HS-5 (cell line): Measurements from ENCODE around the gene AQP12A.
"Not testable (repeated sequence)": the region's sequence is repeated elsewhere in the genome, so short reads cannot be mapped to it uniquely, and the experiment has no call there.

Experiments
- DNase-seq: peaks from one replicate; pipeline ENCODE4 v3.0.0-alpha.2; 2012; ENCODE audit warnings: low read depth

AQP12A gene, protein sequence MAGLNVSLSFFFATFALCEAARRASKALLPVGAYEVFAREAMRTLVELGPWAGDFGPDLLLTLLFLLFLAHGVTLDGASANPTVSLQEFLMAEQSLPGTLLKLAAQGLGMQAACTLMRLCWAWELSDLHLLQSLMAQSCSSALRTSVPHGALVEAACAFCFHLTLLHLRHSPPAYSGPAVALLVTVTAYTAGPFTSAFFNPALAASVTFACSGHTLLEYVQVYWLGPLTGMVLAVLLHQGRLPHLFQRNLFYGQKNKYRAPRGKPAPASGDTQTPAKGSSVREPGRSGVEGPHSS

DNA sequence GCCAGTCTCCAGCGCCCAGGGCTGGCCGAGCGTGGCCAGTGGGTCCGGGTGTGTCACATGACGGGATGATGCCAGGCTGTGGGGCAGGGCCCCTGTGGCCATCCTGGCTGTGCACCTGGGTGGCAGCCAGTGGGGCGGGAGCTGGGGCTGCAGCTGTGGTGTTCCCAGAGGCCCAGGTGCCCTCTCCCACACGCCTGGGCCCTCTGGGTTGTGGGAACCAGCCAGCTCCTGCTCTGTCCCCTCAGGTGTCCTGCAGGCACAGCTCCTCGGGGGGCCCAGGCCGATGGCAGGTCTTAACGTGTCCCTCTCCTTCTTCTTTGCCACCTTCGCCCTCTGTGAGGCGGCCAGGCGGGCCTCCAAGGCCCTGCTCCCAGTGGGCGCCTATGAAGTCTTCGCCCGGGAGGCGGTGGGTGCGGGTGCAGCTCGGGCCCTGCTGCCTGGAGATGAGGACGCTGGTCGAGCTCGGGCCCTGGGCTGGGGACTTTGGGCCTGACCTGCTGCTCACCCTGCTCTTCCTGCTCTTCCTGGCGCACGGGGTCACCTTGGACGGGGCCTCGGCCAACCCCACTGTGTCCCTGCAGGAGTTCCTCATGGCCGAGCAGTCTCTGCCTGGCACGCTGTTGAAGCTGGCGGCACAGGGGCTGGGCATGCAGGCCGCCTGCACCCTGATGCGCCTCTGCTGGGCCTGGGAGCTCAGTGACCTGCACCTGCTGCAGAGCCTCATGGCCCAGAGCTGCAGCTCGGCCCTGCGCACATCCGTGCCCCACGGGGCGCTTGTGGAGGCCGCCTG, at the start of gene AQP12A:
TSS of gene AQP12A (plus strand) at position 236 of the 790 bp plus-strand sequence. CDS start at position 284, 48 bp downstream.
- not testable (repeated sequence) for DNase-seq

DNA sequence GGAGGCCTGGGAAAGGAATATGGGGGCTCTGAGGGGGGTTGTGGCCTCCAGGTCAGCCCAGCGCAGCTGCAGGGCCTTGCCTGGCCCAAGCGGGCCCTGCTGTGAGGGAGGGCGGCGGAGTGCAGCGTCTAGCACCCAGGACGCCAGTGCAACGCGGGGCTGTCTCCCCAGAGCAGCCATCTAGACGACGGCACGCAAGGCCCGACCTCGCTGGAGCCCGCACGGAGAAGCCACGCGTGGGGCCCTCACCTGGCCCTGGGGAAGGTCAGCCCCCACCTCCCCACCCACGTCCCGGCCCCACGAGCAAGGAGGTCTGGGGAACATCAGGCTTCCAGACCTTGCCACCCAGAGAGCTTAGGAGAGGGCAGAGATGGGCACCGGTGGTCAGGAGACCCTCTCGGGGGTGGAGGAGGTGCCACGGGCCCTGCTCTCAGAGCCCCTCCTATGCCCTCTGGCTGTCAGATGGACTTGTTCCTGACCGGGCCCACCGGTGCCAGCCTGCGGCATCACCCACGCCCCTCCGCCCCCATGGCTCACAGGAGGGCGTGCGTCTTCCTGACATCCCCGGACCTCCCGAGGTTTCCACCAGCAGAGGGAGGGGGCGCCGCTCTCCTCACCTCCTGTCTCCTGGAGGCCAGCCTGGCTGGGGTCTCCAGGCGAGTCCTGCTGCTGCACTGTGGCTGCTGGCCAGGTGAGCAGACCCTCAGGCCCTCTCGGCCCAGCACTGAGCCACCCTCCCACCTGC, 49.4 kb upstream of the AQP12A start:
- DNase-seq, result no peak

DNA sequence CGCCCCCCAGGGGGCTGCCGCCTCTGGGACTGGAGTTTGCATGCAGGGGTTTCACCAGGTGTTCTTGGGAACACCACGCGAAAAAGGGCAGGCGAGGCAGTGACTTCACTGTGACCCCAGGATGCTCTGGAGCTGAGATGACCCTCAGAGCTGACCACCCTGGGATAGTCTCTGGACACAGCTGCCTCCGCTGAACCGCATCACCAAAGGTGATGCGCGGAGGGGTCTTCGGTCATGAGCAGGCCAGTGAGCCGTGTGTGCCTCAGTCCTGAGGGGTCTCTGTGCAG, 48.9 kb upstream of the AQP12A start:
- no peak for DNase-seq

DNA sequence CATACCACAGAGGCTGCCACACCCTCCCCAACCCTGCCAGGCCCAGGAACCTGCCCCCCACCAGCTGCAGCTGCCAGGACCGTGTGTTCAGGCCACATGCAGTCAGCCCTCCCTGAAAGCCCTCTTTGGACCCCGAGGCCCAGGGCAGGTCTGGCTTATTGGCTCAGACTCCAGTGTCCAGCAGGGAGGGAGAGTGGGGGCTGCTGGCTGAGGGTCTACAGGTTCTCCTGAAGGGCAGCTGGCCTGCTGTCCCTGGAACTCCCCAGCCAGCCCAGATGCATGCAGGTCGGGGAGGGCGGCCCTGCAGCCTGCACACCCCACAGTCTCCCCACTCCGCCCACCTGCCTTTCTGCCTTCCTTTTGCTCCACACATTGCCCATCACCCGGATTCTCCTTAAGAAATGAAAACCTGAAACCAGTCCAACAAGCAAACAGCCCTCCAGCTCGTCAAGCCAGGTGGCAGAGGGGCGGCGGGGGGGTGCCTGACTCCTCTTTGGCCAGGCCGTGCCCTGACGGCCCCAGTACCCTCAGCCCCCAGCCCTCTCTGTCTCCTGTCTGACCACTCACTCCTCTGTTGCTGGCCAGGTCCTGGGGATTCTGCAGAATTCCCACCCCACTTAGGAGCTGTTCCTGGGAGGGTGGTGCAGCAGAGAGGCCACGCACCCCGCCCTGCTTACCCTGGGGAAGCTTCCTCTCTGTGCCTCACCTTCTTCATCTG, 48.4 kb upstream of the AQP12A start:
- no peak for DNase-seq

DNA sequence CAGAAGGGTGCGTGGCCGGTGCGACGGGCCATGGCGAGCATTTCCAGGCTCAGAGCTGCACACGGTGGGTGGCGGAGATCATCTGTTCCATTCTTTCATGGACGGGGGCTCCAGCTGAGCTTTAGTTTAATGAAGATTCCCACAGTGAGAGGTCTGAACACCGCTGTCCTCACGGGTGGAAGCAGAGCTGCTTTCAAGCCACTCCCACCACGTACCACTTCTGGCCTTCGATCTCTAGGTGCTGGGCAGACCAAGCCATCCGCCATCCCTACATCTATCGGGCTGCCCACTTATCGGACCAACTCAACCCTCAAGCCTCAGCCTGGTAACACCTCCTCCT, 47.9 kb upstream of the AQP12A start:
- DNase-seq, result no peak

DNA sequence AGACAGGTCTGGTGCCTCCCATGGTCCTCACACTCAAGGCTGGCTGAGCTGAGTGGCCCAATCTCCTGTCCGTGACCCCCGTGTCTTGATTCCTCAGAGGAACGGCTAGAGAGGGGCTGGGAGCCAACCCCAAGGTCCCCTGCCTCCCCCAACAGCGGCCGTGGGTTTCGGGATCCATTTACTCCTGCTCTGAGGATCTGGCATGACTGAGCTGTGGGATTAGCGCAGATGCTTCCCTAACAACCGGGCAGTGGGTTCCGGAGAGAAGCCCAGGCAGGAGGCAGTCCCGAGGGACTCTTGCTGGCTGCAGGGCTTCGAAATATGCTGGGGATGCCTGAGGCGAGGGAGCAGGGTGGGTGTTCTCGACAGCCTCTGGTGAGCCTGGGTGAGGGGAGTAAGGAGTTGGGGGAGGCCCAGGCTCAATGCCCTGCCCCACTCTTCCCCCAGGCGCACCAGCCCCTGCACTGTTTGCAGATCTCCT, 47.5 kb upstream of the AQP12A start:
- no peak for DNase-seq

DNA sequence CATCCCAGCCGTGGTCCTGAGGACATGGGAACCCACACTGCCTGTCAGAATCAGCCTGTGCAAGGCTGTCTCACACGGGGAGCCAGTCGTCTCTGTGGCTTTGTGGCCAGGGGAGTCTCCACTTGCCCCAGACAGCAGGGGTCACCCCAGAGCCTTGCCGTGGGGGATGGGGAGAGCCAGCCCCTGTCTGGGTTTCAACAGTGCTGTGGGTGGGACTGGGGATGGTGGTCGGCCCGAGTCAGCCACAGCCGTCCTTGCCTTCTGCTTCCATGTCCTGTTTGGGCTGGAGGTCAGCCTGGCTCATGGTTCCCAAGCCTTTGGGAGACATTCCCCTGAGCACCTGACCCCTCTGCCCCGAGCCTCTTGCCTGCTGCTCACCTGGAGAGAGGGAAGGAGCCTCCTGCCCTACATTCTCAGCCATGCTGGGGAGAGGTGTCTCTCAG, 46.8 kb upstream of the AQP12A start:
- no peak for DNase-seq

DNA sequence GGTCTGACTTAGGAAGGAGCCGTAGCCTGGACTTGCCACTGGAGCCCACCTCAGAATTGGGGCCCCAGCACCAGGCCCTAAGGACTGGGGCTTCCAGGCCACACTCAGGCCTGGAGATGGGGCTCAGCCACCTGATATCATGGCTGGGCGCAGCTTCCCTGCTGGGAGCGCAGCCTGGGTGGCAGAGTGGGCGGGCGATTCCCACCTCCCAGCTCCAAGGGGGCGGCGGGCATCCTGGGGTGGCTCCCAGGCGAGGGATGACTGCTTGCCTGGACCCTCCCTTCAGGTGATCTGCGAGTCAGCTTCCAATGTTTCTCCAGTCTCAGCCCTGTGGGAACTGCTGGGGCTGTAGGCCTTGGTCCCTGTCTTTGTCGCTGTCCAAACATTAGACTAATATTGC, 46.3 kb upstream of the AQP12A start:
- DNase-seq, result no peak

DNA sequence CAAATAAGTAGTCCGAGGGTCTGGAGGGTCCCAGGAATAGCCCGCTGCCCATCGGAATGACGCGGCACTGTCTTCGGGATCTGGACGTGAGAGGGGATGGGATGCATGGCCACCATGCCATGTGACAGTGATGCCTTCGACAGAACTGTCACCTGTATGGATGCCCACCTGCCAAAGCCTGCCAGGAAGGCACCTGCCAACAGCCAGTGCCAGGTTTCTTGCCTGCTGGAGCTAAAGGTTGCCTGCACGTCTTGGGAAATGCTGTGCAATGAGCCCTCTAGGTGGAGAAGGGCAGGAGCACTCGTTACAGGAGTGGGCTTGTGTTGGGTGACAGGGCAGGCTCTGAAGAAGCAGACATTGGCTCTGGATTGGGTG, 45.9 kb upstream of the AQP12A start:
- no peak for DNase-seq

DNA sequence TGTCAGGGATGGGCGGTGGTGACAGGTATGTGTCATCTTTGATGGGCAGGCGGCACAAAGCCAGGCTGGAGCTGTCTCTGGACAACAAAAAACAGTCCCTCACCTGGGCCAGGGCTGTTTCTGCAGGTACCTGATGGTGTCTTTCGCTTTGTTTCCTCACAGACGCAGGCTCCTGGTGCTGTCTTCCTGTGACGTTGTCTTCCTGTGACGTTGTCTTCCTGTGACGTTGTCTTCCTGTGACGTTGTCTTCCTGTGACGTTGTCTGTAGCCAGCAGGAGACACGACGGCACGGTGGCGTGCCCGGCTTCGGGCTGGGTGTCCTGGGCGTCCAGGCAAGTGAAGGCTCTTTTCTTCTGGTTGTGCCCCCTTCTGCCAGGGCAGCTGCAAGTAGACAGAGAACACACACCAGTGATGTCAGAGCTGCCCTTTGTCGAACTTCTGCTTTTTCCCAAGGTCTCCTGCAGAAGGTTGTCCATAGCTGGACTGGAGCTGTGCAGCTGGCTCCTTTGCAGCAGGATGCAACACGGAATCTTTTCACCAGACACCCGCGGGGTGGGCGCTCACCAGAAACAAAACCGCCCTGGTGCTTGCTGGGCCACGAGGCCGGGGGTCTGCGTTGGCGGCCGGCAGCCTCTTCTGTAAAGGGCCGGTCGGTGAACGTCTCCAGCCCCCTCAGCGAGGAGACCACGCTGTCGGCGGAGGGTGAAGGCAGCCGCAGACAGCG, 45.3 kb upstream of the AQP12A start:
- DNase-seq, result no peak

DNA sequence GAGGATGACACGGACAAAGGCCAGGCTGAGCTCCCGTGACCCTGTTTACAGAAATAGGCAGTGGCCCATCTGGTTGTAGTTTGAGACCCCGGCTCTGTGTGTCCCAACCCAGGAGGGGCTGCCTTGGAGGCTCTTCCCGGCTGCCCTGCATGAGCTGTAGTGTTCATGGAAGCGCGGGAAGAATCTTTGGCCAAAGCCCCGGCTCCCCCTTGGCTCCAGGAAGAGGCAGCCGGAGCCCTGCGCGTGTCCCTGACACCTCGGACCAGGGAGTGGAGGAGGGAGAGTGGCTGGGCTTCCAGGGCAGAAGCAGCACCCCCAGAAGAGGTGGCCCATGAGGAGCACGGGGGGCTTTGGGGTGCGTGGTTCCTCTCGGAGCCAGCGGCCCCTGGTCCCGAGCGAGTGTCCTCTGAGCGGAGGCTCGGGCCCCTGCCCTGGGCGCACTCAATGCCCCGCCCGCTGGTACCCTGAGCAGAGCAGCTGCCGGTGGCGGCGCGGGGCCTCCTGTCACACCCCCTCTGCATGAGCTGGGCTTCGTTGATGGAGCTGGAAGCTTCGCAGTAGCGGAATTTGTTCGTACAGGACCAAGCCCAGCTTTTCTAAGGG, 44.7 kb upstream of the AQP12A start:
- DNase-seq, result no peak

DNA sequence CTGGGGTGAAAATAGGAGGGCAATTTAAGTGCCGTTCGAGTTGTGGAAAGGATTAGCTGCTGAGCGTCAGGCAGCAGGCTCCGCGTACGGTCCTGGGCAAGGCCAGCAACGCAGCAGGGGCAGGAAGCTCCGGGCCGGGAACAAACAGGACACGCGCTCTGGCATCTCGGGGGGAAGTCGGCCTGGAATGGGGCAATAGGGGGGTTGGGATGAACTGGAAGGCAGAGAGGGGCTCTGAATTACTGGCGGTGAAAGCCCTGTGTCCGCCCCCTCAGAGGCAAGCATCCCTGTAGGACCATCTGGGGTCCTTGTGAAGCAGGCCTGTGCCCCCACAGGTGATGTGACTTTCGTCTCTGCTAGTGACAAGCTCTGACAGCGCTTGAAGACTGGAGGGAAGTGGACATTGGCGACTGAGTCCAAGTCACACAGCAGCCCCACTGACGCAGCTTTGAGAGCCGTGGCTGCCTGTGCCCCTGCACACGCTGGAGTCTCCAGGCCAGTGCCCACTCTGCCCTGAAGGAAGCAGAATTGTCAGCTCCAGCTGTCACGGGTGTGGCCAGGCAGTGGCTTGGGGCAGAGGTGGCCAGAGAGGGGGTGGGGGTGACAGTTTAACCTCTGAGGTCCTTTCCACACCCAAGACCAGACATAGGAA, 44.0 kb upstream of the AQP12A start:
- no peak for DNase-seq

DNA sequence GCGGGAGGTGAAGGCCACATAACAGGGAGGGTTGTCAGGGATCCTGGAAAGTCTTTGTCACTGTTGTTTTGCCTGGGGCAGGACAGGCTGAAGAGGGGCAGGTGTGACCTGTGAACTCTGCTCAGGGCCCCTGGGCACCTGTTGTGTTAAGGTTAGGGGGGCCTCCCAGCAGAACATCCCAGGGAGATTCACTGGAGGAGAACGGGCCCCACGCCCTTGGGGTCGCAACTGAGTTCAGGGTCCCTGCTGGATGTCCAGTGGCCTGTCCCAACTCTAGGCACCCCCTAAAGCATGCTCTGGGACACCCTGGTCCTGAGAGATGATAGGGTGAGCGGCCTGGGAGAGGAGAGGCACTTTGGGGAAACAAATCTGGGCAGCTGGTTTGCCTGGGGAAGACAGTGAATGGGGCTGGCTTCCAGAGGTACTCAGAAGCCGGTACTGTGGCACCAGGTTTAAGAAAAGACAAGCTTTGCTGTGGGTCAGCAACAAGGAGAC, 43.5 kb upstream of the AQP12A start:
- DNase-seq, result no peak

DNA sequence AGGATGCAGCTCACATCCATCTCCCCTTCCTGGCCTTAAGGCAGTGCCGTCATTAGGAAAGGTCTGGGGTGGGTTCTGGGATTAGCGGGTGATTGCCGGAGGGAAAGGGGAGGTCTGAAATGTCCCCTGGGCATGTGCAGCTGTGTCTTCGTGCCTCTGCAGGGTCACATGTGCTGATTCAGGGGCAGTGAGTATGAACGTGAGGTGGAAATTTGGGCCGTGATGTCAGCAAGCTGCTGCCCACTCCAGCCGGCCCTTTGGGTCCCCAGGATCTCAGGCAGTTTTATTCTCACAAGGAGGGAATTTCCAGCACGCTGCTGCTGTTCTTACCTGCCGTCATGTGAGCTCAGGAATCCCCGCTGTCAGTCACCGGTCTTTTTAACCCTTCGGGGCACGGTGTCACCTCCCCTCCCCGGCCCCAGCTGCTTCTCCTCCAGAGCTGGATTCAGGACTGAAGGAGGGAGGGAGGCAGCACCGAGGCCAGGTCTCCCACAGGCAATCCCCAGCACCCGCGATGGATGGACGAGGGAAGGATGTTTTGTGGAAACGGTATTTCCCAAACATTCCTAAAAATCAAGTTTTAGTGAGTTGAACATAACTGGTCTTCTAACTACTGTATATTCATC, 42.9 kb upstream of the AQP12A start:
- DNase-seq, result no peak

DNA sequence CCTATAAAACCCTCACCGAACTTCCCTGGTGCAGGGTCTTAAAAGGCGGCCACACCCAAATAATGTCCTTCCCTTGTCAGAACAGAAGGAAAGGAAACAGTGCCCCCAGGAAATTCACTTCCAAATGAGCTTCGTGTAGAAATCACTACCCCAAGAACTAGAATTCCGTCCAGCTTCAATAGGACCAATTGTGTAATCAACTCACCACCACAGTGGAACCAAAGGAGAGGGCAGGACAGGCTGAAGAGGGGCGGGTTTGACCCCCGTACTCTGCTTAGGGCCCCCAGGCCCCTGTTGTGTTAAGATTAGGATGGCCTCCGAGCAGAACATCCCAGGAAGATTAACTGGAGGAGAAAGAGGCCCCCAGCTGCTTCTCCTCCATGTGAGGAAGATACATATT, 42.3 kb upstream of the AQP12A start:
- no peak for DNase-seq

DNA sequence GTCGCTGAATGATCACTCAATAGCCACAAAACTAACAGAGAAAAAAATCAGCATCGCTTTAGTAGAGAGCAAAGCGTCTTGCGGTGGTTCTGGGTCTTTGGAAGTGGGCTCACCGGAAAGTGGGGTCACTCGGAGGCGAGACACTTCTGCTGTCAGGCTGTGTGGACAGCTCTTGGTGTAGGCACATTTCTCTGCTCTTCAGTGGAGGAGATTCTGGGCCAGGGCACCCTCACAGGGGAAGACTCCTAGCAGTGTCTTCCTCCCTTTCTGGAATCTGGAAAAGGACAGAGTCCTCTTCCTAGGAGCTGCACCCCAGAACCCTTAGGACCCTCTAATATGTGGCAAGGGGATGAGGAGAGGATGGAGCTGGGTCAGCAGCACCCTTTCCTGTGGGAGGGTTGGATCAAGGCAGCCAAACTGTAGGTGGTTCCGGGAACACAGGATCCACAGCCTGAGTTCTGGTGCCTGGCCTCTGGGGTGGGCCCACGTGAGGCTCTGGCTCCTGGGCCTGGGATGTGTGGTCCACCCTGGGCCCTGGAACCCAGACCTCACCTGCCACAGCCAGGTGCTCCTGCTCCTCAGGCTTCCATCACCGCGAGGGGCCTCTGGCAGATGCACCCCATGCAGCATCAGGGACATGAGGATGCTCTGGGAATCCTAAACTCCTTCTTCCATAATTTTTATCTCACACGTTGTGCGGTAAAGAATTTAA, 41.3 kb upstream of the AQP12A start:
- DNase-seq, result no peak

DNA sequence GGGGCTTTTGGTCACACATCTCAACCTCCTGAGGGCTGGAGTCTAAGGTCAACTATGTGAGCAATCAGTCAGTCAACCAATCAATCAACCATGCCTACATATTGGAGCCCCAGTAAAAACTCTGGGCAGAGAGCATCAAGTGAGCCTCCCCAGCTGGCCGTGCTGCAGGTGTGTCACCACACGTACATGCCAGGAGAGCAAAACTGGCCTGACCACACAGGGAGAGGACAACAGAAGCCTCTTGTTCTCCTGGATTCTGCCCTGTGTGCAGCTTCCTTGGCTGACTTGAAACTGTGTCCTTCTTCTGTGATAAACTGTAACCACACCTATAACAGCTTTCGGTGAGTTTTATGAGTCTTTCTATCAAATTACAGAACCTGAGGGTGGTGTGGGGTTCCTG, 40.5 kb upstream of the AQP12A start:
- no peak for DNase-seq

DNA sequence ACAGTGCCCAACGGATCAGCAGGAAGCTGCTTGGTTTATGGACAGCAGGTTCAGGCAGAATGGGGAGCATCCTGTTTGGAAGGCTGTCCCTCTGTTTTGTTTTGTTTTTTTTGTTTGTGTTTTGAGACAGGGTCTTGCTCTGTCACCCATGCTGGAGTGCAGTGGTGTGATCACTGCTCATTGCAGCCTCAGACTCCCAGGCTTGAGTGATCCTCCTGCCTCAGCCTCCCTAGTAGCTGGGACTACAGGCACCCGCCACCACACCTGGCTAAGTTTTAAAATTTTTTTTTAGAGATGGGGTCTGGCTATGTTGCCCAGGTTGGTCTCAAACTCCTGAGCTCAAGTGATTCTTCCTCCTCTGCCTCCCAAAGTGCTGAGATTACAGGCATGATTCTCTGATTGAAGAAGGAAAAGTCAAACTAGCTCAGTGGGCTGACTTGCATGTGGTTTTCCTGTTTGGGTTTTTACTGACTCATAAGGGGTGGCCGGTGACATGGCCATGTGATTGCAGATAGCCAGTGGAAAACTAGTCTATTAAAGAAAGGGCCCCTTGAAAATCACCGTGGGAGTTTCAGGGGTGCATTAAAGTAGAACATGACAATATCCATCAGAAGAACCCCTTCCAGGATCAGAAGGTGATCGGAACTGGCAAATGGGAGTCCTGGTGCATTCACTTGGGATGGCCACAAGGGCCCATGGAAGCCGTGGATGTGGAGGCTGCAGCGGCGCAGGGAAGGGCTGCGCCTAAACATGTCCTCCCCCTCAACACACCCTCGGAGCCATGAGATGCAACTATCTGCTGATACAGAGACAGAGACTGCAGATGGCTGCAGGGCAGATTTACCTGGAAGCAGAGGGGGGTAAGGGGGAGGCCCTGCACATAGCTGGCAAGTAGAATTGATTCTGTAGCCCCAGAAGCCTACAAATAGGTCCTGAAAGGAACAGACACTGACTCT, 35.5 kb upstream of the AQP12A start:
- DNase-seq, result no peak
